Measurements from ENCODE around the gene DNAJB13.

- TF ChIP-seq, protein P1, sequence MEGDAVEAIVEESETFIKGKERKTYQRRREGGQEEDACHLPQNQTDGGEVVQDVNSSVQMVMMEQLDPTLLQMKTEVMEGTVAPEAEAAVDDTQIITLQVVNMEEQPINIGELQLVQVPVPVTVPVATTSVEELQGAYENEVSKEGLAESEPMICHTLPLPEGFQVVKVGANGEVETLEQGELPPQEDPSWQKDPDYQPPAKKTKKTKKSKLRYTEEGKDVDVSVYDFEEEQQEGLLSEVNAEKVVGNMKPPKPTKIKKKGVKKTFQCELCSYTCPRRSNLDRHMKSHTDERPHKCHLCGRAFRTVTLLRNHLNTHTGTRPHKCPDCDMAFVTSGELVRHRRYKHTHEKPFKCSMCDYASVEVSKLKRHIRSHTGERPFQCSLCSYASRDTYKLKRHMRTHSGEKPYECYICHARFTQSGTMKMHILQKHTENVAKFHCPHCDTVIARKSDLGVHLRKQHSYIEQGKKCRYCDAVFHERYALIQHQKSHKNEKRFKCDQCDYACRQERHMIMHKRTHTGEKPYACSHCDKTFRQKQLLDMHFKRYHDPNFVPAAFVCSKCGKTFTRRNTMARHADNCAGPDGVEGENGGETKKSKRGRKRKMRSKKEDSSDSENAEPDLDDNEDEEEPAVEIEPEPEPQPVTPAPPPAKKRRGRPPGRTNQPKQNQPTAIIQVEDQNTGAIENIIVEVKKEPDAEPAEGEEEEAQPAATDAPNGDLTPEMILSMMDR (IDR thresholded peaks at IDR 0.05; ENCODE audit: insufficient read depth, low read depth, low read length), result no peak
- no peak for TF ChIP-seq EZH2 (IDR thresholded peaks at IDR 0.05; ENCODE audit: insufficient read depth, low read length)
These were observed 48.2 kb downstream of the DNAJB13 start for GRCh38 chr11:73998846-73999575.
